ENCODE results near the gene DPP6. TPM values are rescaled to one million over a fixed set of nuclear protein-coding genes. Genes with fewer than 3 reads are reported as not detected.
"Not testable (repeated sequence)": the region's sequence is repeated elsewhere in the genome, so short reads cannot be mapped to it uniquely, and the experiment has no call there.

DPP6 gene
- total RNA-seq, 1 experiment from 2014 or later = not detected

DNA sequence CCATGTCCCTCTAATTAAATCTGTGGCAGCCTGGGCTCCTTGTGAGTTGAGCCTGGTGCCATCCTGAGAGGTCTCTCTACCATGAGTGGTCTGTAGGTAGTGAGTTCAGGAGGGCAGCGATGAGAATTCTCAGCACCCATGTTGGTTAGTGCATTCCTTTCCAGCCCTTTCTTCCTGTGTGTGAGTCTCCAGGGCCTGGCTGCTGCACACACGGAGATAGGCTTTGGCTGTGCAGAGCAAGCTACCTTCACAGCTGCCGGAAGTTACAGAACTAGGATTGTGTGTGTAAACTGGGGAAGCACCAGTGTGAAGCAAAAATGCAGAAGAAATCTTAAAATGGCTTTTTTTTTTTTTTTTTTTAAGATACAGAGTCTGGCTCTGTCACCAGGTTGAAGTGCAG, 592.2 kb downstream of the DPP6 start:
- in situ Hi-C loops (cut with HindIII; ENCODE audit: low pct_unique_long_range_greater_than_20kb, low sequenced_read_pairs) = no loop called here
- no peak for DNase-seq (ENCODE audit: low read depth)

DNA sequence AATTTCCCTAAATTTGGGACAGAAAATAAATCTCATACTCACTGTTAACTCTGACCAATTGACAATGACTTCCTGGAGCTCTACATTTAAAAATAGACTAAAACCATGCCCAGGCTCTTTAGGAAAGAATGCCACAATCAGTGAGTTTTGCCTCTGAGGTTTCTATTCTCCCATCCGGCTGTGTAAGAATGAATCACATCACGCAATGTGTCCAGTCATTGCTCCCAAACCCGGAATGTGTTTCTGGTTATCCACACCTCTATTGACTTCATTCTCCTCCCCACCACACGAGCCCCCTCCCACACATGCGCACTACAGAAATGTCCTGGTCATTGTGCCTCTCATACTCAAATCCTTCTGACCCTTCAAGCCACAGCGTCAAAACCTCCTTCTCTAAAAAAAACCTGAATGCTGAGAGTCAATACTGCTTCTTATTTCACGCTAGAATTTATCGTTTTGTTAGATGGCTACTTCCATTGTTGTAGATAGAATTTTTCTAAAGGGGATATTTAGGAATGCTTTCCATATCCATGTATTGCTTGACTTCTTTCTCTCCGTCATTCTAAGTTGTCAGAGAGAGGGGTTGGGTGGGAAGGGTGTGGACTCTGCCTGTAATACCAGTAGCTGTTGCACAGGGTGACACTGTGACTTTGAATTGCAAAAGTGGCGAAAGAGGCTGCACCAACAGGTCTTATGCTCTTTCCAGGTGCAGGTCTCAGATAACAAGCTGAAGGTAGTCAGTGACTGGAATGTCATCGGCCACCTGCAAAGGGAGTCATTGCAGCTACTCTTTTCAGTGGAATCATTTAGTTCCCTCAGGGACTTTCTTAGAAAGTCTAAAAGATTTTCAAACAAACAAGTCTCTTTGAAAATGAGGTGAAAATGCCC, 594.2 kb downstream of the DPP6 start:
- DNase-seq (ENCODE audit: low read depth) = no peak
- in situ Hi-C loops (cut with HindIII; ENCODE audit: low pct_unique_long_range_greater_than_20kb, low sequenced_read_pairs) = no loop called here

DNA sequence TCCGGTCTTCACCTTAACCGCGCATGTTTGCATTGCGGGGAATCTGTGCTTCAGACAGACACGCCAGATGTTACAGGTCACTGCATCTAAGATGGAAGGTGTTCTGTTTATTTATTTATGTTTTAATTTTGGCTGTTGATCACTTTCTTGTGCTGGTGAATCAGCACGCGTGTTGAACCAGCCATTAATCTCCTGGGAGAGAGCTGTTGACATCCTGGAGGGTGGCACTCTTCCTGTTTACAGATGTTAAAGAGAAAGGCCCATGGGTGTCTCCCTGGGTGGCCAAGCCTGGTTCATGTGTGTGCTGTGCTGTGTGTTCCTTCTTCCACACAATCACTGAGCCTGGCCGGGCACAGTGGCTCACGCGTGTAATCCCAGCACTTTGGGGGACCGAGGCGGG, 595.4 kb downstream of the DPP6 start:
- DNase-seq (ENCODE audit: low read depth) = no peak
- in situ Hi-C loops (cut with HindIII; ENCODE audit: low pct_unique_long_range_greater_than_20kb, low sequenced_read_pairs) = no loop called here

DNA sequence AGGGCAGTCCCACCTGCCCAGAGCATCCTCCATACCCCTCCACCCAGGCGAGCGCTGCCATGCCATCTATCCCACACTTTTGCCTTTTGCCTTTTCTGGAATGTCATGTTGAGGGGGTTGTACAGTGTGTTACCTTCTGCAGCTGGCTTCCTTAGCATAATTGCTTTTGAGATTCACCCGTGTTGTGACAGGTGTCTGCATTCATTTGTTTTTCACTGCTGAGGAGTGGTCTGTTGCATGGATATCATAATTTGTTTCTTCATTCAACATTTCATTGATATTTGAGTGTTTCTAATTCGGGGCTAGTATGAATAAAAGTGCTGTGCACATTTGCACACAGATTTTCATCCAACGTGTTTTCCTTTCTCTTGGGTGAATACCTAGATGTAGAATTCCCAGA, 596.8 kb downstream of the DPP6 start:
- in situ Hi-C loops (cut with HindIII; ENCODE audit: low pct_unique_long_range_greater_than_20kb, low sequenced_read_pairs) = no loop called here
- DNase-seq (ENCODE audit: low read depth) = no peak

DNA sequence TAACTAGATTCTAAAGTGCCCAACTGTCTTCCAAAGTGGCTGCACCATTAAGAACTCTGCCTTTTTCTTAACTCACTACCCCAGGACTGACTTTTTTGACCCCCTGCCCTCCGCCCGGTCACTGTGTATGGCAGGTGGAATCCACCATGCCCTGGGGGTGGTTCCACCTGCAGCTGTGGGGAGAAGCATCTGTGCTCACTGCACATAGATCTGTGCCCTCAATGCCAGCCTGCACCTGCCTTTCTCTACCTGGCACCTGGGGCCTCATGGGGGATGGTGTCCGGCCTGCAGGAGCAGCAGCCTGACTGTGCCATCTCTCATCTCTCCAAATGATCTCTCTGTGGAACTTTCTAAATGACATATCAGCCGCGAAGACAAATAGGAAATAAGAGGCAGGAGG, 597.2 kb downstream of the DPP6 start:
- no peak for DNase-seq (ENCODE audit: low read depth)
- in situ Hi-C loops (cut with HindIII; ENCODE audit: low pct_unique_long_range_greater_than_20kb, low sequenced_read_pairs) = no loop called here

DNA sequence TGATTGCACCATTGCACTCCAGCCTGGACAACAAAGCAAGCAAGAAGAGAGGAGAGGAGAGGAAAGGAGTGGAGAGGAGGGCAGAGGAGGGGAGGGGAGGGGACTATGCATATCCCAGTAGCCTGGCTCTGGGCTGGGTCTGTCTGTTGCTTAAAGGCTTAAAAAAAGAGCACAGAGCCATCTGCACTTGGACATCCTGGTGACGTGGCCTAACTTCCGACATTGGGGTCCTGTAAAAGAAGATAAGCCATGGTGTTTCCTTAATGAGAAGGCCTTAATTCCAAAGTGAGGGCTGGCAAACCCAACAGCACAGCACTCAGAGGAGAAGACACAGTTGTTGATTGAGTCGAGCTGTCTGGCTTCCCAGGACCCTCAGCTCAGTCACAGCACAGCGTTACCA, 598.1 kb downstream of the DPP6 start:
- in situ Hi-C loops (cut with HindIII; ENCODE audit: low pct_unique_long_range_greater_than_20kb, low sequenced_read_pairs) = no loop called here
- no peak for DNase-seq (ENCODE audit: low read depth)

DNA sequence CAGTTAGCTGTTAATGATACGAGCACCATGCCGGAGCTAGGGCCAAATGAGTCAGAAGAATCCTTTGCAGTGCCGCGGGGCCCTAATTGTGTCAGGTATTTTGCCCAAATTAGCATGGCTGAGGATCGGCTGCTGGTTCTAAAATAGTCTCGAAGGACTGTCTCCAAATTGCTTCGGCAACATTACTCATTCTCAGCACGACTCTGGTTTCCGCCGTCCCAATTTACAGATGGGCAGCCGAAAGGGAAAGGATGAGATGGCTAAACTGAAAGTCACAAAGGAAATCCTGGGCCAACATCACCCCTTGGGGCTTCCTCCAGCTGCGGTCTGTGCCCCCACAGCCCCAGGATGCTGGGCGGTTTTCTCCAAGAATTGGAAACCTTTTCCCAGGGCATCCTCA, 599.3 kb downstream of the DPP6 start:
- no peak for DNase-seq (ENCODE audit: low read depth)
- in situ Hi-C loops (cut with HindIII; ENCODE audit: low pct_unique_long_range_greater_than_20kb, low sequenced_read_pairs) = no loop called here

DNA sequence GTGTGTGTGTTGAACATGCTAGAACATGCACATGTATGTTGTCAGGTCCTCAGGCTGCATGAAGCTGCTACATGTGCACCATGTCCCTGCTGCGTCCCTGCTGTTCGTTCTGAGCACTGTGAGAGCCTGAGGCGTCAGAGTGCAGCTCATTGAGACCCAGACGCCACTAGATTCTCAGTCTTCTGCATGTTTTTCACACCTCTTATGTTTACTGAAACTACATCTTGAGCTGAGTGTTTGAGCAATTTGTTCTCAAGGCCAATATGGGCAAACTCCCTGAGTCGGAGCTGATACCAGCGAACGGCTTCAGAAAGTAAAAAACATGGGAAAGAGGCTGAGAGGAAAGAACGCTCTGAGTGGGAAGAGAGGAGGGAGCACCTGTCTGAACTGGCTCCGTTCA, 600.4 kb downstream of the DPP6 start:
- DNase-seq (ENCODE audit: low read depth) = no peak
- in situ Hi-C loops (cut with HindIII; ENCODE audit: low pct_unique_long_range_greater_than_20kb, low sequenced_read_pairs) = no loop called here

DNA sequence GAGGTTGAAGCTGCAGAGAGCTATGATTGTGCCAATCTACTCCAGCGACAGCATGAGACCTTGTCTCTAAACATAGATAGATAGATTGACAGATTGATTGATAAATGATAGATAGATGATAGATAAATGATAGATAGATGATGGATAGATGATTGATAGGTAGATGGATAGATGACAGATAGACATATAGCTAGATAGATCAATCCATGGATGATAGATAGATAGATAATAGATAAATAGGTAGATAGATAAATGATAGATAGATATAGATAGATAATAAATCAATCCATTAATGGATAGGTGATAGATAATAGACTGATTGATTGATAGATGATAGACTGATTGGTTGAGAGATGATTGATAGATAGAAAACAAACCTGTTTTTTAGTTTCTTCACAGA, 601.1 kb downstream of the DPP6 start:
- DNase-seq (ENCODE audit: low read depth) = no peak
- in situ Hi-C loops (cut with HindIII; ENCODE audit: low pct_unique_long_range_greater_than_20kb, low sequenced_read_pairs) = no loop called here

DNA sequence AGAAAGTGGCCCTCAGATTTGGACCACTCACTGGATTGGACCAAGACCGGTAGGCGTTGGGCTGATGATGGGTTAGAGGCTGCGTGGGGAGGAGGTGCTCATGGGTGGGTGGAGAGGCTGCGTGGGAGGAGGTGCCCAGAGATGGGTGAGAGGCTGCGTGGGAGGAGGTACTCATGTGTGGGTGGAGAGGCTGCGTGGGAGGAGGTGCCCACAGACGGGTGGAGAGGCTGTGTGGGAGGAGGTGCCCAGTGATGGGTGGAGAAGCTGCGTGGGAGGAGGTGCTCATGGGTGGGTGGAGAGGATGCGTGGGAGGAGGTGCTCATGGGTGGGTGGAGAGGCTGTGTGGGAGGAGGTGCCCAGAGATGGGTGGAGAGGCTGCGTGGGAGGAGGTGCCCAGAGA, 604.4 kb downstream of the DPP6 start:
- DNase-seq (ENCODE audit: low read depth) = no peak
- in situ Hi-C loops (cut with HindIII; ENCODE audit: low pct_unique_long_range_greater_than_20kb, low sequenced_read_pairs) = no loop called here

DNA sequence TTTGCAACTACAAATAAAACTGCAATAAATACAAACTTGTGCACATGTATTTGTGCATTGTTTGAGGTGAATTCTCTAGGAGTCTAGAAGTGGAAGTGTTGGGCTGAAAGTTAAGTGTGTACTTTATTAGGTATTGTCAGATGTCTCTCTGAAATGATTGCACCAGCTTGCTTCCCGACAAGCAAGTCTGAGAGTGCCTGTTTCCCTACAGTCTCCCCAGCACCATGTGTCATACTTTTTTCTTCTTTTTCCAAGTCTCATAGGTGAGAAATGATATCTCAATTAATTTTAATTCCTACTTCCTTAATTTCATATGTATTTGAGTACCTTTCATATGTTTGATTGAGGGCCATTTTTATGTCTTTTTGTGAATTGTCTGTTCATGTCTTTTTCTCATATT, 614.6 kb downstream of the DPP6 start:
- in situ Hi-C loops (cut with HindIII; ENCODE audit: low pct_unique_long_range_greater_than_20kb, low sequenced_read_pairs) = no loop called here
- no peak for DNase-seq (ENCODE audit: low read depth)

DNA sequence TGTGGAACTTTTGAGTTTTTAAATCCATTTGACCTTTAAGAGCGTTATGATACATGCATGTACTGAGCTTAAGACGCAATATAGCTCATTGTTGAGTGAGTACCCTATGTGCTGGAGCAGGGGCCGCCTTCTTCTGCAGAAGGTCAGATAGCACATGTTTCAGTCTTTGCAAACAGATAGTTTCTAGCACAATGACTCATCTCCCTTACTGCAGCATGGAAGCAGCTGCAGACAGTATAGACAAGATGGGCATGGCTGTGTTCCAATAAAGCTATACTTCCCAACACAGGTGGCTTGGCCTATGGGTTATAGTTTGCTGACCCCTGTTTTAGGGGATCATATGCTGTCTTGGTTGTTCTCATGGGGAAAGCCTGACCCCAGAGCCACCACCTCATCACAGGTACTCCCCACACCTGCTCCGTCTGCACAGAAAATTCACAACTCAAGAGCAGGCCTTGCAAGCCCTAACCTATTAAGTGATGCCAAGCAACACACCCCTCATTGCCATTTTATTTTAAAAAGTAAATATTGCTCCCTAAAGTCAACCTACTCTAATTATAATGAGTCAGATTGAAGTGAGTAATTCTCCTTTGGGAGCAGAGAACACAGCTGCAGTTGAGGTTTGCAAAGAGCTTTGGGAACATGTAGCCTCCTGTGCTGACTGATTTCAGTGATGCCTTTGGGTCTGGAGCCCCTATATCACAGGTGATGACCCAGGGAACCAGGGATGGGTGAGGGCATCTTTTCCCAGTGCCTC, 620.6 kb downstream of the DPP6 start:
- in situ Hi-C loops (cut with HindIII; ENCODE audit: low pct_unique_long_range_greater_than_20kb, low sequenced_read_pairs) = no loop called here
- no peak for DNase-seq (ENCODE audit: low read depth)

DNA sequence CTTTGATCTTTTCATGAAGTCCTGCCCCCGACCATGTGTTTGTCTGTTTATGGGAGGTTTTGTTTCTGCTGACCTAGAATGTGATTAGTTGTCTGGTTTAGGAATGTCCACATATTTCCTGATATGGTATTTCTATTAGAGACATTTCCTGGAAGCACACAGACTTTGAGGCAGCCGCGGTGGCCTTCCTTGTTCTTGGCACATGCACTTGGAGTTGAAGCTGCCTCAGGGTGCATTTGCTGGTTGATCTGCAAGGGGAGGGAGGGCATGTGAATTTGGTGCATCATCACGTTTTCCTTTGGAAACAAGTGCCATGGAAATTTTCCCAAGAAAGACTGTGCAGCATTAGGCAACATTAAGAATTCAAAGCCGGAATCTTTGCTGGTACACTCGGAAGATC, 622.0 kb downstream of the DPP6 start:
- in situ Hi-C loops (cut with HindIII; ENCODE audit: low pct_unique_long_range_greater_than_20kb, low sequenced_read_pairs) = no loop called here
- DNase-seq (ENCODE audit: low read depth) = no peak

DNA sequence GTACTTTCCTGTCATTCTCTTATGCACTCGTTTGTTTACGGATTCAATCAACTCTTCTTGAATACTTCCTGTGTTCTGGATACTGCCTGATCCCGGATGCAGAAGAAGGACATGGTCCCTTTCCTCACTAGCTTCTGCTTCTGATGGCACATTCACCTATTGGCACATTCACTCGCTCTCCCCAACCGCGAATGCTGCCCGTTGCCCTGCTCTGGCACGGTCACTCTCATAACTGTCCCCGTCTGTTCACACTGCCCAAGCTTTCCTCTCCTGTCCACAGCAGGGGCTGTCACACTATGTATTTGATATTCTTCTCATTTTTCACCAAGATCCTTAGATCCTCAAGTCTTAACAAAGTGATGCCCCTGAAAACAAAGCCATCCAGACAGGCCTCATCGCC, 623.4 kb downstream of the DPP6 start:
- in situ Hi-C loops (cut with HindIII; ENCODE audit: low pct_unique_long_range_greater_than_20kb, low sequenced_read_pairs) = no loop called here
- DNase-seq (ENCODE audit: low read depth) = no peak

DNA sequence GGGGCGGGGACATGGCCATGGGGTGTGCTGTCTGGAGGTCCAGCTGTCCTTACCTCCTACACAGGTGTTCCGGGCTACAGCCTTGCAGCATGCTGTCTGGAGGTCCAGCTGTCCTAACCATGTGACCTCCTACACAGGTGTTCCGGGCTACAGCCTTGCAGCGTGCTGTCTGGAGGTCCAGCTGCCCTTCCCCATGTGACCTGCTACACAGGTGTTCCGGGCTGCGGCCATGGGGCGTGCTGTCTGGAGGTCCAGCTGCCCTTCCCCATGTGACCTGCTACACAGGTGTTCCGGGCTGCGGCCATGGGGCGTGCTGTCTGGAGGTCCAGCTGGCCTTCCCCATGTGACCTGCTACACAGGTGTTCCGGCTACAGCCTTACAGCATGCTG, 623.8 kb downstream of the DPP6 start:
- DNase-seq (ENCODE audit: low read depth); in situ Hi-C loops (cut with HindIII; ENCODE audit: low pct_unique_long_range_greater_than_20kb, low sequenced_read_pairs): not testable (repeated sequence)

DNA sequence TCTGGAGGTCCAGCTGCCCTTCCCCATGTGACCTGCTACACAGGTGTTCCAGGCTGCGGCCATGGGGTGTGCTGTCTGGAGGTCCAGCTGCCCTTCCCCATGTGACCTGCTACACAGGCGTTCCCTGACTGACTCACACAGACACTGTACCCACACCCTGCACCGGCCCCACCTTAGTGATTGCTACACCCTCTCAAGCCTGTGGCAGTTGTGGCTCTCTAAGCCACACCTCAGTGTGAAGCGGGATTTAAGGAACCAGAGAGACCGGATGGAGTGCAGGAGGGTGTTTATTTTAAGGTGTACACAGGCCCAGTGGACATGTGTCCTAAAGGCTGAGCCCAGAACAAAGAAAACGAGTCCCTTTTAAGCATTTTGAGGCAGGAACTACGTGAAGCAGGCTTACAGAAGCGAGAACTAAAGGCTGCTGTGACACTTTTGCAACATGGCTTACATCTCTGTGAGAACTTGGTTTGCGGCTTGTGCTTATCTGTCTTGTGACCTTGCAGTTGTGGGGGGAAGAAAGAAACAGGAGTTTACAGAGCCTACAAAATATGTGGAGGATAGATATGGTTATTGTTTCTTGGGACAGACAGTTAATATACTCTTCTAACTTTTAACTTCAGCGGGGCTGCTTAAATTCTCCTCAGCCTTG, 624.4 kb downstream of the DPP6 start:
- no peak for DNase-seq (ENCODE audit: low read depth)
- in situ Hi-C loops (cut with HindIII; ENCODE audit: low pct_unique_long_range_greater_than_20kb, low sequenced_read_pairs) = no loop called here

DNA sequence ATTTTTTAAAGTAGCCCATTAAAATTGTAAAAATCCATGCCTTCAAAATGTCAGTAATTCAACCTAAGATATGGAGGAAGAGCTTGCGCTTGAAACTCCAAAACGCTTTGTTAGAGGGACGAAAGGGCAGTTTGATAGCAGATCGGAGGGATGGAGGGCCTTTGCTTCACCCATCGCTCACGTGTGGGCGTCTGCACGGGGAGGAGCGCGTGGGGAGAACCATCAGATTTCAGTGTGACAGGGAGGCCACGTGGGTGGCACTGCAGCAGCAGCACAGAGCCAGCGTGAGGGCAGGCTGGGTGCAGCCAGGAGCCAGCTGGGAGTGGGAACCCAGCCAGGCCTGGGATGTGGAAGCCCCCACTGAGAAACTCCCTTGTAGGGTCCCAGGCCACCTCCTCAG, 625.3 kb downstream of the DPP6 start:
- in situ Hi-C loops (cut with HindIII; ENCODE audit: low pct_unique_long_range_greater_than_20kb, low sequenced_read_pairs) = no loop called here
- no peak for DNase-seq (ENCODE audit: low read depth)

DNA sequence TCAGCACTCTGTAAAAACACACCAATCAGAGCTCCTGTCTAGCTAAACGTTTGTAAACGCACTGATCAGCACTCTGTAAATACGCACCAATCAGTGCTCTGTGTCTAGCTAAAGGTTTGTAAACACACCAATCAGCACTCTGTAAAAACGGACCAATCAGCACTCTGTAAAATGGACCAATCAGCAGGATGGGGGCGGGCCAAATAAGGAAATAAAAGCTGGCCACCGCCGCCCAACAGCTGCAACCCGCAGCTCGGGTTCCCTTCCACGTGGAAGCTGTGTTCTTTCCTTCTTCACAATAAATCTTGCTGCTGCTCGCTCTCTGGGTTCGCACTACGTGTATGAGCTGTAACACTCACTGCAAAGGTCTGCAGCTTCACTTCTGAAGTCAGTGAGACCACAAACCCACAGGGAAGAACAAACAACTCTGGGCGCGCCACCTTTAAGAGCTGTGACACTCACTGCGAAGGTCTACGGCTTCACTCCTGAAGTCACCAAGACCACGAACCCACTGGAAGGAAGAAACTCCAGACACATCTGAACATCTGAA, 625.9 kb downstream of the DPP6 start:
- in situ Hi-C loops (cut with HindIII; ENCODE audit: low pct_unique_long_range_greater_than_20kb, low sequenced_read_pairs); DNase-seq (ENCODE audit: low read depth): not testable (repeated sequence)
